Bronchial epithelial cell (primary cell): ENCODE measurements around the gene PRKCE. TPM values are rescaled to one million over a fixed set of nuclear protein-coding genes. Genes with fewer than 3 reads are reported as not detected.

Experiments
- DNase-seq: peaks from one replicate; pipeline ENCODE4 v3.0.0-alpha.2; 2010; ENCODE audit warnings: low read depth
- FAIRE-seq: peaks from 2 replicates; lab custom pipeline; 2011; peaks lifted over from hg19 to GRCh38; lab: Jason Lieb, UNC
- H3K27me3 ChIP-seq: 2 replicates; pipeline ENCODE4 v1.5.1; 2011; ENCODE audit warnings: low read length; ENCODE audit not compliant: control insufficient read depth, insufficient read depth
- H3K36me3 ChIP-seq: 2 replicates; pipeline ENCODE4 v1.5.1; 2011; ENCODE audit warnings: low read length; ENCODE audit not compliant: control insufficient read depth, insufficient read depth
- H3K4me3 ChIP-seq: 2 replicates; pipeline ENCODE4 v1.5.1; 2011; ENCODE audit warnings: mild to moderate bottlenecking, low read depth, low read length, control low read depth
- total RNA-seq: library from RNA; depleted of rRNA; stranded (reverse); fragments of >200 nt; gene quantifications from 2 replicates; pipeline ENCODE4 v1.2.1, GENCODE V29; 2014
- TF ChIP-seq, protein P1 (sequence below): IDR thresholded peaks from 2 replicates; pipeline ENCODE4 v1.5.1; 2011; ENCODE audit warnings: mild to moderate bottlenecking, moderate library complexity, low read length, control low read depth, inconsistent platforms; ENCODE audit not compliant: insufficient read depth, severe bottlenecking

Gene PRKCE
- total RNA-seq, 1 donor from 2014 or later = 6.3 TPM

GRCh38 chr2:45769056-45769455 is 117.6 kb downstream of the PRKCE start:
- no peak overlapping the region for H3K4me3 ChIP-seq
- TF ChIP-seq, protein P1, sequence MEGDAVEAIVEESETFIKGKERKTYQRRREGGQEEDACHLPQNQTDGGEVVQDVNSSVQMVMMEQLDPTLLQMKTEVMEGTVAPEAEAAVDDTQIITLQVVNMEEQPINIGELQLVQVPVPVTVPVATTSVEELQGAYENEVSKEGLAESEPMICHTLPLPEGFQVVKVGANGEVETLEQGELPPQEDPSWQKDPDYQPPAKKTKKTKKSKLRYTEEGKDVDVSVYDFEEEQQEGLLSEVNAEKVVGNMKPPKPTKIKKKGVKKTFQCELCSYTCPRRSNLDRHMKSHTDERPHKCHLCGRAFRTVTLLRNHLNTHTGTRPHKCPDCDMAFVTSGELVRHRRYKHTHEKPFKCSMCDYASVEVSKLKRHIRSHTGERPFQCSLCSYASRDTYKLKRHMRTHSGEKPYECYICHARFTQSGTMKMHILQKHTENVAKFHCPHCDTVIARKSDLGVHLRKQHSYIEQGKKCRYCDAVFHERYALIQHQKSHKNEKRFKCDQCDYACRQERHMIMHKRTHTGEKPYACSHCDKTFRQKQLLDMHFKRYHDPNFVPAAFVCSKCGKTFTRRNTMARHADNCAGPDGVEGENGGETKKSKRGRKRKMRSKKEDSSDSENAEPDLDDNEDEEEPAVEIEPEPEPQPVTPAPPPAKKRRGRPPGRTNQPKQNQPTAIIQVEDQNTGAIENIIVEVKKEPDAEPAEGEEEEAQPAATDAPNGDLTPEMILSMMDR = no peak
- DNase-seq (no peak), FAIRE-seq (no peak)
- no peaks in the 10 kb centered on the region for H3K27me3 ChIP-seq
- H3K36me3 ChIP-seq = no peaks in the 10 kb centered on the region

- no peak for FAIRE-seq
- no peak for DNase-seq
- H3K36me3 ChIP-seq = no peaks in the 10 kb centered on the region
- TF ChIP-seq, protein P1 = no peak
- no peak overlapping the region for H3K4me3 ChIP-seq
- H3K27me3 ChIP-seq = no peaks in the 10 kb centered on the region
Measured at GRCh38 chr2:45769854-45770576, 118.5 kb downstream of the PRKCE start.

DNA sequence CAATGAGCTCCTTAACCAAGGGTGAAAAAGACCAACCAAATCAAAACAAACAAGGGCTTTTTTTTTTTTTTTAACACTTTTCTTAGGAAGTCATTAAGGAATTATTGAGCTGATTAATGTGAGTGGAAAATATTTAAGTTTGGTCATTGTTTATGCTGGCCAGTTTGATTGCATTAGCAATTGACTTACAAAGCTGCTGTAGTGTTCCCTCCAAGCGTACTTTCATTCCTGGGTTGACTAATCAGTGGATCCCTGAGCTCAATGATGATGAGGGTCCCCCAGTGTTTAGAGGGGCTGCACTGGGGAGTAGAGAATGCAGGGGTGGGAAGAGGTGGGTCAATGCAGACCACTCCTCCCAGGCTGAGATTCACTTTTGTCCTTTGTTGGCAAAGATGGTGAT is 119.3 kb downstream of the PRKCE start:
- DNase-seq = no peak
- TF ChIP-seq, protein P1 = no peak
- Histone ChIP-seq H3K36me3 (no peaks in the 10 kb centered on the region), H3K4me3 (no peak overlapping the region), H3K27me3 (no peaks in the 10 kb centered on the region)
- FAIRE-seq = no peak

DNA sequence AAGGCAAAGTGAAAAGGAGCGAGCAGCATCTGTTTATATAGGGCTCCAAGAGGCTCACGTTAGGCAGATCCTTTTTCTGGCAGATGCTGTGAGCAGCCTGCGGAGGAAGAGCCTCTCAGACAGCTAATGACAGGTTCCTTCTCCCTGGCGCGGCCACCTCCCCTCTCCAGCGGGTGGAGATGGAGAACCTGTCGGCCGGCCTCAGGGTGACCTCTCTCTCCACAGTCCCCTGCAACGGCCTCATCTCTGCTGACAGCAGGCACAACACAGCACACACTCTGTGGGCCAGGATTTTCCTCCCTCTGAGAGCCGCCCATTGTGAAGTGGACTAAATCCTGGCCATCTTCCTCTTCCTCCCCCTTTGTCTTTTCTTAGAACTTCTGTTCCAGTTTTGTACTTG is 119.8 kb downstream of the PRKCE start:
- DNase-seq (no peak), FAIRE-seq (no peak)
- no peaks in the 10 kb centered on the region for H3K27me3 ChIP-seq
- H3K36me3 ChIP-seq = no peaks in the 10 kb centered on the region
- H3K4me3 ChIP-seq = no peak overlapping the region
- TF ChIP-seq, protein P1 = no peak

GRCh38 chr2:45772038-45772437 is 120.6 kb downstream of the PRKCE start:
- TF ChIP-seq, protein P1 = no peak
- FAIRE-seq = no peak
- no peaks in the 10 kb centered on the region for H3K36me3 ChIP-seq

DNA sequence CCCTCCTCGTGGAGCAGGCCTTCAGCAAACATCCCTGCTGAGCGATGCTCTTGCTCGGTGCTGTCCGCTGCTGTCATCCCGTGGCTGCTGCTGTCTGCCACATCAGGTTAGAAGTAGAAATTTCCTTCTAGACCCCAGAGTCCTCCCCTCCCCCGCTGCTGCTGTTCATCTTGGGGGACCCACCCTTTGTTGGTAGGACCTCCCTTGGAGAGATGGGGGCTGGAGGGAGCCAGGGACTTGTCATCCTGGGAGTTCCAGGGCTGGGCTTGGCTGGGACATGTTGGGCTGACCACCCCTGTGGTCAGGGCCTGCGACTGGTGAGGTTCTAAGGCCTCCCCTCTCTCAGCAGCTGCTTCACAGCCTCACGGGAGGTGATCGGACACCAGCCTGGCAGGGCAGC is 122.4 kb downstream of the PRKCE start:
- no peaks in the 10 kb centered on the region for H3K36me3 ChIP-seq
- TF ChIP-seq, protein P1 = no peak
- no peak overlapping the region for H3K4me3 ChIP-seq
- H3K27me3 ChIP-seq = no peaks in the 10 kb centered on the region
- FAIRE-seq (no peak), DNase-seq (no peak)

More at GRCh38 chr2:45772038-45772437, 120.6 kb downstream of the PRKCE start:
- no peaks in the 10 kb centered on the region for H3K27me3 ChIP-seq
- DNase-seq = no peak
- no peak overlapping the region for H3K4me3 ChIP-seq
